GM12878 (cell line): ENCODE data around the gene OXER1.

ENCODE experiments used
- CEBPB ChIP-seq, 2 experiments: fragments of 150-350 bp in 1 of 2; IDR thresholded peaks; 2 replicates each; pipeline ENCODE4 v1.6.1; 2012 to 2014; ENCODE audit warnings: low read depth in 2 of 2, low read length in 2 of 2, borderline replicate concordance in 1 of 2, inconsistent platforms in 1 of 2
- CTCF ChIP-seq, 3 experiments: IDR thresholded peaks in 2 of 3; conservative IDR thresholded peaks in 1 of 3; 2 replicates each; pipeline ENCODE4 v1.5.1; 2011; ENCODE audit warnings: low read depth in 3 of 3, low read length in 3 of 3, mild to moderate bottlenecking in 3 of 3, control low read depth in 2 of 3, moderate library complexity in 2 of 3, inconsistent platforms in 1 of 3, mixed read lengths in 1 of 3; ENCODE audit not compliant: control insufficient read depth in 2 of 3, insufficient read depth in 1 of 3; ENCODE audit errors: extremely low read depth in 1 of 3
- ELK1 ChIP-seq: IDR thresholded peaks from 2 replicates; pipeline ENCODE4 v1.6.1; 2012; ENCODE audit warnings: low read depth, low read length, improper control_type of control experiment
- EP300 ChIP-seq, 2 experiments: fragments of 150-350 bp in 1 of 2; IDR thresholded peaks; 2 replicates each; pipeline ENCODE4 v1.6.1; 2011 to 2012; ENCODE audit warnings: low read depth in 2 of 2, low read length in 2 of 2, borderline replicate concordance in 1 of 2, improper control_type of control experiment in 1 of 2, inconsistent platforms in 1 of 2; ENCODE audit not compliant: control insufficient read depth in 1 of 2
- JUND ChIP-seq: IDR thresholded peaks from 2 replicates; pipeline ENCODE4 v1.6.1; 2012; ENCODE audit warnings: low read depth, mild to moderate bottlenecking, low read length, improper control_type of control experiment, moderate library complexity
- KLF5 ChIP-seq: fragments of 450-650 bp; IDR thresholded peaks from 2 replicates; pipeline ENCODE4 v1.6.1; 2014; ENCODE audit warnings: mild to moderate bottlenecking; ENCODE audit not compliant: partially characterized antibody
- MEF2A ChIP-seq: IDR thresholded peaks from 2 replicates; pipeline ENCODE4 v1.6.1; 2011; ENCODE audit warnings: low read depth, mild to moderate bottlenecking, low read length, moderate library complexity; ENCODE audit not compliant: insufficient read depth
- POLR2AphosphoS5 ChIP-seq: IDR thresholded peaks from 2 replicates; pipeline ENCODE4 v1.6.1; 2011; ENCODE audit warnings: mild to moderate bottlenecking, low read length, inconsistent platforms
- TF ChIP-seq, protein P1 (sequence below): IDR thresholded peaks from 2 replicates; pipeline ENCODE4 v1.6.1; 2011; ENCODE audit warnings: borderline replicate concordance, low read depth, mild to moderate bottlenecking, moderate library complexity, mixed read lengths, low read length; ENCODE audit not compliant: insufficient read depth; ENCODE audit errors: extremely low read length
- TF ChIP-seq, protein P2 (sequence below): fragments of 450-650 bp; IDR thresholded peaks from 2 replicates; pipeline ENCODE4 v1.6.1; 2014; ENCODE audit warnings: mild to moderate bottlenecking
- TF ChIP-seq, protein P3 (sequence below): IDR thresholded peaks from 2 replicates; pipeline ENCODE4 v1.6.1; 2012; ENCODE audit warnings: low read length, inconsistent platforms

DNA sequence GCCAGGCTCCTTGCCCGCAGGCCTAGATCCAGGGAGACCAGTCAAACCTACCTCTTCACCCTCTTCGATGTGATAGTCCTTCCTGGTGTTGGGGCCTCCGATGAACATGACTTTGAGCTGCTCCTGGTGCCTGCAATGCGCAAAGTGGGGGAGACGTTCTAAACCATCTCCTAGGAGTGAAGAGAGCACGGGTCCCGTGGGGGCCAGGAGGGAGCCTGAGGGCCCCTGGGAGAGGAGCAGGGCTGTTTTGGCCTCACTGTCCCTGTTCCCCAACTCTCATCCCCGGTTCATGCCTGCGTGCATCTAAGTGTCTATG, 24.5 kb upstream of the OXER1 start:
- no peak for TF ChIP-seq JUND
- TF ChIP-seq CEBPB (IDR thresholded peaks at IDR 0.05; ENCODE audit: borderline replicate concordance in 1 of 2, low read depth in 2 of 2, low read length in 2 of 2) = no peak
- TF ChIP-seq KLF5 = no peak
- no peak for TF ChIP-seq CTCF (IDR thresholded peaks at IDR 0.05 in 2 of 3, conservative IDR thresholded peaks at IDR 0.05 in 1 of 3; ENCODE audit: control insufficient read depth in 2 of 3, extremely low read depth in 1 of 3, insufficient read depth in 1 of 3, low read depth in 3 of 3, low read length in 3 of 3)
- TF ChIP-seq, protein P1, sequence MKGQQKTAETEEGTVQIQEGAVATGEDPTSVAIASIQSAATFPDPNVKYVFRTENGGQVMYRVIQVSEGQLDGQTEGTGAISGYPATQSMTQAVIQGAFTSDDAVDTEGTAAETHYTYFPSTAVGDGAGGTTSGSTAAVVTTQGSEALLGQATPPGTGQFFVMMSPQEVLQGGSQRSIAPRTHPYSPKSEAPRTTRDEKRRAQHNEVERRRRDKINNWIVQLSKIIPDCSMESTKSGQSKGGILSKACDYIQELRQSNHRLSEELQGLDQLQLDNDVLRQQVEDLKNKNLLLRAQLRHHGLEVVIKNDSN = no peak
- no peak for TF ChIP-seq POLR2AphosphoS5
- TF ChIP-seq, protein P2, sequence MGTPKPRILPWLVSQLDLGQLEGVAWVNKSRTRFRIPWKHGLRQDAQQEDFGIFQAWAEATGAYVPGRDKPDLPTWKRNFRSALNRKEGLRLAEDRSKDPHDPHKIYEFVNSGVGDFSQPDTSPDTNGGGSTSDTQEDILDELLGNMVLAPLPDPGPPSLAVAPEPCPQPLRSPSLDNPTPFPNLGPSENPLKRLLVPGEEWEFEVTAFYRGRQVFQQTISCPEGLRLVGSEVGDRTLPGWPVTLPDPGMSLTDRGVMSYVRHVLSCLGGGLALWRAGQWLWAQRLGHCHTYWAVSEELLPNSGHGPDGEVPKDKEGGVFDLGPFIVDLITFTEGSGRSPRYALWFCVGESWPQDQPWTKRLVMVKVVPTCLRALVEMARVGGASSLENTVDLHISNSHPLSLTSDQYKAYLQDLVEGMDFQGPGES = no peak
- no peak for TF ChIP-seq ELK1
- TF ChIP-seq, protein P3, sequence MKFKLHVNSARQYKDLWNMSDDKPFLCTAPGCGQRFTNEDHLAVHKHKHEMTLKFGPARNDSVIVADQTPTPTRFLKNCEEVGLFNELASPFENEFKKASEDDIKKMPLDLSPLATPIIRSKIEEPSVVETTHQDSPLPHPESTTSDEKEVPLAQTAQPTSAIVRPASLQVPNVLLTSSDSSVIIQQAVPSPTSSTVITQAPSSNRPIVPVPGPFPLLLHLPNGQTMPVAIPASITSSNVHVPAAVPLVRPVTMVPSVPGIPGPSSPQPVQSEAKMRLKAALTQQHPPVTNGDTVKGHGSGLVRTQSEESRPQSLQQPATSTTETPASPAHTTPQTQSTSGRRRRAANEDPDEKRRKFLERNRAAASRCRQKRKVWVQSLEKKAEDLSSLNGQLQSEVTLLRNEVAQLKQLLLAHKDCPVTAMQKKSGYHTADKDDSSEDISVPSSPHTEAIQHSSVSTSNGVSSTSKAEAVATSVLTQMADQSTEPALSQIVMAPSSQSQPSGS = no peak
- TF ChIP-seq EP300 (IDR thresholded peaks at IDR 0.05; ENCODE audit: borderline replicate concordance in 1 of 2, control insufficient read depth in 1 of 2, low read depth in 2 of 2, low read length in 2 of 2) = no peak
- TF ChIP-seq MEF2A = no peak
